WTC11 (cell line): ENCODE data around the gene PMEPA1.

Experiments used
- CREM ChIP-seq: sonication (generic); formaldehyde crosslinking; IDR thresholded peaks from 2 replicates; pipeline ENCODE4 v1.8.1; 2022; ENCODE audit warnings: mild to moderate bottlenecking, missing genetic modification reagents, moderate library complexity
- CTCF ChIP-seq: fragments of 200-600 bp; IDR thresholded peaks from 2 replicates; pipeline ENCODE4 v1.8.0; 2022; ENCODE audit warnings: antibody characterized with exemption
- E2F4 ChIP-seq: sonication (generic); formaldehyde crosslinking; IDR thresholded peaks from 2 replicates; pipeline ENCODE4 v1.8.1; 2022; ENCODE audit warnings: low read depth, mild to moderate bottlenecking, moderate library complexity, missing genetic modification reagents, borderline replicate concordance
- FOXP4 ChIP-seq: sonication (generic); formaldehyde crosslinking; IDR thresholded peaks from 2 replicates; pipeline ENCODE4 v1.8.0; 2022; ENCODE audit warnings: mild to moderate bottlenecking, missing genetic modification reagents
- GTF2I ChIP-seq: fragments of 250-450 bp; sonication (Bioruptor Pico); conservative IDR thresholded peaks from 2 replicates; pipeline ENCODE4 v1.4.0; 2021; ENCODE audit warnings: mild to moderate bottlenecking
- JUN ChIP-seq: sonication (generic); formaldehyde crosslinking; IDR thresholded peaks from 2 replicates; pipeline ENCODE4 v1.8.0; 2023; ENCODE audit warnings: mild to moderate bottlenecking, missing genetic modification reagents
- KAT7 ChIP-seq: sonication (generic); formaldehyde crosslinking; IDR thresholded peaks from 2 replicates; pipeline ENCODE4 v1.8.1; 2023; ENCODE audit warnings: missing genetic modification reagents, mild to moderate bottlenecking, borderline replicate concordance
- MAX ChIP-seq: sonication (generic); formaldehyde crosslinking; IDR thresholded peaks from 2 replicates; pipeline ENCODE4 v1.8.0; 2022; ENCODE audit warnings: mild to moderate bottlenecking, missing genetic modification reagents
- NR2C2 ChIP-seq: sonication (generic); formaldehyde crosslinking; IDR thresholded peaks from 2 replicates; pipeline ENCODE4 v1.8.0; 2022; ENCODE audit warnings: mild to moderate bottlenecking, missing genetic modification reagents
- PRRX2 ChIP-seq: fragments of 250-450 bp; sonication (Bioruptor Pico); IDR thresholded peaks from 2 replicates; pipeline ENCODE4 v1.8.0; 2021; ENCODE audit warnings: mild to moderate bottlenecking
- SMAD4 ChIP-seq: sonication (generic); formaldehyde crosslinking; IDR thresholded peaks from 2 replicates; pipeline ENCODE4 v1.8.0; 2022; ENCODE audit warnings: mild to moderate bottlenecking, missing genetic modification reagents
- USF2 ChIP-seq: sonication (generic); formaldehyde crosslinking; IDR thresholded peaks from 2 replicates; pipeline ENCODE4 v1.8.1; 2023; ENCODE audit warnings: mild to moderate bottlenecking, missing genetic modification reagents, moderate library complexity
- ZNF423 ChIP-seq: fragments of 250-450 bp; sonication (Bioruptor Pico); IDR thresholded peaks from 2 replicates; pipeline ENCODE4 v2.1.2; 2022; ENCODE audit warnings: mild to moderate bottlenecking, moderate library complexity

GRCh38 chr20:57703013-57703412 lies 6.8 kb downstream of the PMEPA1 start:
- TF ChIP-seq CREM (no peak), USF2 (no peak), NR2C2 (no peak), FOXP4 (CRISPR knock-in tag) (no peak), E2F4 (CRISPR knock-in tag) (no peak), PRRX2 (CRISPR knock-in tag) (no peak), JUN (no peak), GTF2I (CRISPR knock-in tag) (no peak), KAT7 (no peak), CTCF (no peak), MAX (CRISPR knock-in tag) (no peak), SMAD4 (CRISPR knock-in tag) (no peak), ZNF423 (no peak)
